HG03558 (cell line): Measurements from ENCODE around the gene SH3BGR.

Source experiments
- ATAC-seq: cut with Tn5 transposase; IDR thresholded peaks from one replicate; pipeline ENCODE4 v1.9.1; 2021; ENCODE audit warnings: moderate number of reproducible peaks; ENCODE audit not compliant: unreplicated experiment; ENCODE audit errors: extremely low read depth

Gene SH3BGR

GRCh38 chr21:39454949-39455668 is 3.3 kb downstream of the SH3BGR start:
- no peak for ATAC-seq

- no peak for ATAC-seq
These were observed 4.9 kb downstream of the SH3BGR start for GRCh38 chr21:39456665-39457064.

- ATAC-seq = no peak
These were observed 9.6 kb downstream of the SH3BGR start for GRCh38 chr21:39461419-39461818.

- no peak for ATAC-seq
These were observed 11.5 kb downstream of the SH3BGR start for GRCh38 chr21:39463308-39463707.

GRCh38 chr21:39466584-39466983 is 14.8 kb downstream of the SH3BGR start:
- no peak for ATAC-seq

GRCh38 chr21:39467746-39468145 is 16.0 kb downstream of the SH3BGR start:
- no peak for ATAC-seq

GRCh38 chr21:39468559-39468958 is 16.8 kb downstream of the SH3BGR start:
- no peak for ATAC-seq

- no peak for ATAC-seq
These were observed 19.8 kb downstream of the SH3BGR start for GRCh38 chr21:39471598-39471997.

GRCh38 chr21:39472786-39473185 is 21.0 kb downstream of the SH3BGR start:
- ATAC-seq = no peak

GRCh38 chr21:39474611-39475010 is 22.8 kb downstream of the SH3BGR start:
- no peak for ATAC-seq

- ATAC-seq = no peak
These were observed 27.5 kb downstream of the SH3BGR start for GRCh38 chr21:39479164-39479813.

- ATAC-seq = no peak
These were observed 28.0 kb downstream of the SH3BGR start for GRCh38 chr21:39479814-39480182.

- ATAC-seq = no peak
These were observed 28.5 kb downstream of the SH3BGR start for GRCh38 chr21:39480271-39480670.

GRCh38 chr21:39481886-39482285 is 30.1 kb downstream of the SH3BGR start:
- ATAC-seq = no peak

GRCh38 chr21:39483917-39484316 is 32.1 kb downstream of the SH3BGR start:
- ATAC-seq = no peak

- ATAC-seq = no peak
These were observed 33.0 kb downstream of the SH3BGR start for GRCh38 chr21:39484711-39485276.

GRCh38 chr21:39489380-39489924 is 37.7 kb downstream of the SH3BGR start:
- no peak for ATAC-seq

GRCh38 chr21:39499156-39499555 is 47.4 kb downstream of the SH3BGR start:
- no peak for ATAC-seq

GRCh38 chr21:39502631-39503030 is 50.9 kb downstream of the SH3BGR start:
- no peak for ATAC-seq

GRCh38 chr21:39503123-39503762 is 51.5 kb downstream of the SH3BGR start:
- no peak for ATAC-seq

- no peak for ATAC-seq
These were observed 52.5 kb downstream of the SH3BGR start for GRCh38 chr21:39504230-39504629.
